PC-3 (cell line): ENCODE results near the gene VAV3. TPM values are rescaled to one million over a fixed set of nuclear protein-coding genes. Genes with fewer than 3 reads are reported as not detected.

Source experiments
- ATAC-seq: fragments of 200-7000 bp; cut with Tn5 transposase; 2 replicates; pipeline ENCODE4 v1.9.1; 2020; ENCODE audit warnings: mild to moderate bottlenecking, moderate library complexity
- BruUV-seq: library from RNA; stranded (reverse); fragments of 400-500 nt; replicated peaks from 2 replicates; lab custom pipeline; 2021; lab: Mats Ljungman, UMichigan
- CTCF ChIA-PET: fragments of 300-600 bp; sonication (Branson Sonifier 250); formaldehyde crosslinking; loops from one replicate; lab custom pipeline; 2022; ENCODE audit warnings: antibody characterized with exemption; lab: Charles Lee
- POLR2A ChIA-PET: fragments of 300-600 bp; sonication (Branson Sonifier 250); formaldehyde crosslinking; loops from one replicate; lab custom pipeline; 2022; ENCODE audit warnings: antibody characterized with exemption; ENCODE audit not compliant: unreplicated experiment; lab: Charles Lee
- DNase-seq: peaks from one replicate; pipeline ENCODE4 v3.0.0-alpha.2; 2015
- H2AFZ ChIP-seq: fragments of 300-600 bp; sonication (generic); 2 replicates; pipeline ENCODE4 v1.6.0; 2016; ENCODE audit warnings: antibody characterized with exemption, low read length
- H3F3A ChIP-seq: fragments of 300-600 bp; sonication (generic); one replicate; pipeline ENCODE4 v1.6.0; 2017; ENCODE audit warnings: antibody characterized with exemption, low read length, control low read depth, mild to moderate bottlenecking; ENCODE audit not compliant: unreplicated experiment
- H3K27ac ChIP-seq: fragments of 300-600 bp; sonication (generic); 2 replicates; pipeline ENCODE4 v1.5.1; 2016; ENCODE audit warnings: mild to moderate bottlenecking, low read length
- H3K27me3 ChIP-seq: fragments of 300-600 bp; sonication (generic); 2 replicates; pipeline ENCODE4 v1.6.1; 2016; ENCODE audit warnings: low read length, mixed read lengths
- H3K36me3 ChIP-seq: fragments of 300-600 bp; sonication (generic); 2 replicates; pipeline ENCODE4 v1.6.1; 2016; ENCODE audit warnings: low read depth, mixed run types, low read length, mixed read lengths
- H3K4me1 ChIP-seq: fragments of 300-600 bp; sonication (generic); 2 replicates; pipeline ENCODE4 v1.5.1; 2016; ENCODE audit warnings: low read length; ENCODE audit not compliant: insufficient read depth
- H3K4me2 ChIP-seq: fragments of 300-600 bp; sonication (generic); 2 replicates; pipeline ENCODE4 v1.6.0; 2016; ENCODE audit warnings: low read length
- H3K4me3 ChIP-seq: fragments of 300-600 bp; sonication (generic); 2 replicates; pipeline ENCODE4 v1.5.1; 2016; ENCODE audit warnings: mild to moderate bottlenecking, low read length, mixed read lengths
- H3K79me2 ChIP-seq: fragments of 300-600 bp; sonication (generic); 2 replicates; pipeline ENCODE4 v1.6.1; 2017; ENCODE audit warnings: low read length, mixed read lengths
- H3K9ac ChIP-seq: fragments of 300-600 bp; sonication (generic); 2 replicates; pipeline ENCODE4 v1.6.0; 2016; ENCODE audit warnings: mild to moderate bottlenecking, low read length
- H3K9me2 ChIP-seq: fragments of 300-600 bp; sonication (generic); replicated peaks from 2 replicates; pipeline ENCODE4 v1.6.1; 2016; ENCODE audit warnings: mixed run types, low read length, mixed read lengths
- H3K9me3 ChIP-seq: fragments of 300-600 bp; sonication (generic); 2 replicates; pipeline ENCODE4 v1.6.1; 2016; ENCODE audit warnings: low read length, mixed read lengths
- H4K20me1 ChIP-seq: fragments of 300-600 bp; sonication (generic); 2 replicates; pipeline ENCODE4 v1.6.1; 2016; ENCODE audit warnings: low read length, mixed read lengths
- CTCF ChIP-seq: fragments of 300-600 bp; sonication (generic); conservative IDR thresholded peaks from 2 replicates; pipeline ENCODE4 v1.5.1; 2017; ENCODE audit warnings: antibody characterized with exemption, low read depth, mild to moderate bottlenecking, low read length
- EZH2 ChIP-seq: fragments of 300-600 bp; sonication (generic); IDR thresholded peaks from one replicate; pipeline ENCODE4 v1.6.1; 2017; ENCODE audit warnings: antibody characterized with exemption, mild to moderate bottlenecking, low read length; ENCODE audit not compliant: unreplicated experiment
- EZH2phosphoT487 ChIP-seq: fragments of 300-600 bp; sonication (generic); IDR thresholded peaks from 2 replicates; pipeline ENCODE4 v1.6.1; 2018; ENCODE audit warnings: mild to moderate bottlenecking, antibody characterized with exemption, low read length, borderline replicate concordance
- intact Hi-C: fragments of 100-400 bp; cut with micrococcal nuclease; formaldehyde crosslinking; loops from 2 replicates; pipeline ENCODE4 v1.9.0; 2023
- total RNA-seq: library from RNA; depleted of rRNA; stranded (reverse); fragments of >200 nt; gene quantifications from 2 replicates; pipeline ENCODE4 v1.2.3, GENCODE V29; 2014

Gene VAV3
- total RNA-seq, 1 experiment from 2014 or later = 0.73 TPM

- no peaks in the 10 kb centered on the region for H3K9me2 ChIP-seq
- no peaks in the 10 kb centered on the region for H3F3A ChIP-seq
- no peaks in the 10 kb centered on the region for H3K79me2 ChIP-seq
- no peaks in the 10 kb centered on the region for H4K20me1 ChIP-seq
- ATAC-seq (peak; percentile 33), DNase-seq (peak; percentile 13)
- no peak overlapping the region for H3K27ac ChIP-seq
- POLR2A ChIA-PET = no interaction called here
- CTCF ChIA-PET = interaction anchor here (0.7 kb wide), 1 partner anchor 236 kb away, joined by 5 read pairs; no protein-coding TSS in a partner anchor
- no peak overlapping the region for H3K9ac ChIP-seq
- no TSS peak for BruUV-seq
- peak overlapping the region; percentile 6; the same call in 1 of the 2 replicates for H3K4me2 ChIP-seq
- TF ChIP-seq EZH2phosphoT487 = no peak
- TF ChIP-seq EZH2 = no peak
- H3K36me3 ChIP-seq = no peaks in the 10 kb centered on the region
- H3K27me3 ChIP-seq = no peaks in the 10 kb centered on the region
- H3K4me1 ChIP-seq = peaks cover 12% of the 10 kb centered on the region; the same call in 1 of the 2 replicates
- H2AFZ ChIP-seq = peak overlapping the region; percentile 11; the same call in 1 of the 2 replicates
- H3K9me3 ChIP-seq = no peaks in the 10 kb centered on the region
- intact Hi-C loops = no loop called here
- no peak overlapping the region for H3K4me3 ChIP-seq
Observed at GRCh38 chr1:107766533-107766932, 198.4 kb downstream of the VAV3 start.

GRCh38 chr1:107762751-107763390 is 202.1 kb downstream of the VAV3 start:
- no peak overlapping the region for H3K27ac ChIP-seq
- H3K9me3 ChIP-seq = no peaks in the 10 kb centered on the region
- H4K20me1 ChIP-seq = no peaks in the 10 kb centered on the region
- BruUV-seq = no TSS peak
- intact Hi-C loops = no loop called here
- no peak overlapping the region for H3K9ac ChIP-seq
- H3K4me1 ChIP-seq = peaks cover 12% of the 10 kb centered on the region; the same call in 1 of the 2 replicates
- no peaks in the 10 kb centered on the region for H3K9me2 ChIP-seq
- no peaks in the 10 kb centered on the region for H3K79me2 ChIP-seq
- H3K36me3 ChIP-seq = no peaks in the 10 kb centered on the region
- DNase-seq (no peak), ATAC-seq (no peak)
- H3K4me3 ChIP-seq = no peak overlapping the region
- CTCF ChIA-PET = no interaction called here
- TF ChIP-seq EZH2 (no peak), EZH2phosphoT487 (no peak), CTCF (no peak)
- H3K4me2 ChIP-seq = no peak overlapping the region
- H3F3A ChIP-seq = no peaks in the 10 kb centered on the region
- POLR2A ChIA-PET = no interaction called here
- no peaks in the 10 kb centered on the region for H3K27me3 ChIP-seq
- H2AFZ ChIP-seq = no peak overlapping the region

GRCh38 chr1:107760065-107760464 is 204.9 kb downstream of the VAV3 start:
- DNase-seq (no peak), ATAC-seq (no peak)
- no TSS peak for BruUV-seq
- Histone ChIP-seq H3K9me2 (no peaks in the 10 kb centered on the region), H3K9me3 (no peaks in the 10 kb centered on the region), H3K27ac (no peak overlapping the region), H4K20me1 (no peaks in the 10 kb centered on the region), H3K4me2 (no peak overlapping the region), H2AFZ (no peak overlapping the region), H3K4me3 (no peak overlapping the region), H3K4me1 (no peaks in the 10 kb centered on the region), H3K9ac (no peak overlapping the region), H3K79me2 (no peaks in the 10 kb centered on the region), H3K27me3 (no peaks in the 10 kb centered on the region), H3K36me3 (no peaks in the 10 kb centered on the region), H3F3A (no peaks in the 10 kb centered on the region)
- POLR2A ChIA-PET = no interaction called here
- TF ChIP-seq CTCF (no peak), EZH2 (no peak), EZH2phosphoT487 (no peak)
- intact Hi-C loops = no loop called here
- CTCF ChIA-PET = no interaction called here
